ENCODE data around the gene SHISAL1.
A peak's percentile ranks its signal among the peaks of the same experiment; 100 is the strongest.

The SHISAL1 gene

DNA sequence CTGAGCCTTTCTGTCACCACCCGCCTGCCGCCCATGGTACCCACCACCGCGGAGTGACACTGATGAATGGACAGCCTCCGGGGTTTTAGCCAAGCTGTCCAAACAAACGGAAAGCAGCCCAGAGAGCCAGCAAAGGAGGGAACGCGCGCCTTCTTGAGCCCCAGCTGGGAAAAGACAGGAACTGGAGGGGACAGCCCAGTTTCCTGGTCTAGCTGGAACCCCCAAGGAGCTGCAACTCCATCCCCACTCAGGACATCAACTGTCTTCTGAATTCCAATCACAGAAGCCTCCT lies 33.7 kb downstream of the SHISAL1 start:
- H3K4me3 Mint-ChIP-seq: no peak overlapping the region
- peaks cover 73% of the 10 kb centered on the region for H3K4me1 Mint-ChIP-seq
- peak overlapping the region; percentile 51 for H3K27ac Mint-ChIP-seq
- no peaks in the 10 kb centered on the region for H3K36me3 Mint-ChIP-seq (ENCODE audit: low read depth)
- H3K27me3 Mint-ChIP-seq (ENCODE audit: low read depth, poor library complexity): peaks cover 19% of the 10 kb centered on the region
- no peaks in the 10 kb centered on the region for H3K9me3 Mint-ChIP-seq
- TF ChIP-seq, protein P1, sequence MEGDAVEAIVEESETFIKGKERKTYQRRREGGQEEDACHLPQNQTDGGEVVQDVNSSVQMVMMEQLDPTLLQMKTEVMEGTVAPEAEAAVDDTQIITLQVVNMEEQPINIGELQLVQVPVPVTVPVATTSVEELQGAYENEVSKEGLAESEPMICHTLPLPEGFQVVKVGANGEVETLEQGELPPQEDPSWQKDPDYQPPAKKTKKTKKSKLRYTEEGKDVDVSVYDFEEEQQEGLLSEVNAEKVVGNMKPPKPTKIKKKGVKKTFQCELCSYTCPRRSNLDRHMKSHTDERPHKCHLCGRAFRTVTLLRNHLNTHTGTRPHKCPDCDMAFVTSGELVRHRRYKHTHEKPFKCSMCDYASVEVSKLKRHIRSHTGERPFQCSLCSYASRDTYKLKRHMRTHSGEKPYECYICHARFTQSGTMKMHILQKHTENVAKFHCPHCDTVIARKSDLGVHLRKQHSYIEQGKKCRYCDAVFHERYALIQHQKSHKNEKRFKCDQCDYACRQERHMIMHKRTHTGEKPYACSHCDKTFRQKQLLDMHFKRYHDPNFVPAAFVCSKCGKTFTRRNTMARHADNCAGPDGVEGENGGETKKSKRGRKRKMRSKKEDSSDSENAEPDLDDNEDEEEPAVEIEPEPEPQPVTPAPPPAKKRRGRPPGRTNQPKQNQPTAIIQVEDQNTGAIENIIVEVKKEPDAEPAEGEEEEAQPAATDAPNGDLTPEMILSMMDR (IDR thresholded peaks at IDR 0.05): no peak
- DNase-seq: peak; percentile 32

GRCh38 chr22:44278243-44279068 lies 34.3 kb downstream of the SHISAL1 start:
- Mint-ChIP-seq H3K4me1 (peaks cover 76% of the 10 kb centered on the region), H3K36me3 (ENCODE audit: low read depth) (no peaks in the 10 kb centered on the region), H3K9me3 (no peaks in the 10 kb centered on the region), H3K4me3 (no peak overlapping the region), H3K27ac (peak overlapping the region; percentile 89), H3K27me3 (ENCODE audit: low read depth, poor library complexity) (peaks cover 19% of the 10 kb centered on the region)
- TF ChIP-seq, protein P1 (IDR thresholded peaks at IDR 0.05): no peak
- DNase-seq: no peak

GRCh38 chr22:44277386-44278135 lies 35.2 kb downstream of the SHISAL1 start:
- H3K9me3 Mint-ChIP-seq: no peaks in the 10 kb centered on the region
- peaks cover 76% of the 10 kb centered on the region for H3K4me1 Mint-ChIP-seq
- DNase-seq: no peak
- H3K27me3 Mint-ChIP-seq (ENCODE audit: low read depth, poor library complexity): peaks cover 13% of the 10 kb centered on the region
- H3K36me3 Mint-ChIP-seq (ENCODE audit: low read depth): no peaks in the 10 kb centered on the region
- TF ChIP-seq, protein P1 (IDR thresholded peaks at IDR 0.05): no peak
- H3K27ac Mint-ChIP-seq: no peak overlapping the region
- H3K4me3 Mint-ChIP-seq: no peak overlapping the region

DNA sequence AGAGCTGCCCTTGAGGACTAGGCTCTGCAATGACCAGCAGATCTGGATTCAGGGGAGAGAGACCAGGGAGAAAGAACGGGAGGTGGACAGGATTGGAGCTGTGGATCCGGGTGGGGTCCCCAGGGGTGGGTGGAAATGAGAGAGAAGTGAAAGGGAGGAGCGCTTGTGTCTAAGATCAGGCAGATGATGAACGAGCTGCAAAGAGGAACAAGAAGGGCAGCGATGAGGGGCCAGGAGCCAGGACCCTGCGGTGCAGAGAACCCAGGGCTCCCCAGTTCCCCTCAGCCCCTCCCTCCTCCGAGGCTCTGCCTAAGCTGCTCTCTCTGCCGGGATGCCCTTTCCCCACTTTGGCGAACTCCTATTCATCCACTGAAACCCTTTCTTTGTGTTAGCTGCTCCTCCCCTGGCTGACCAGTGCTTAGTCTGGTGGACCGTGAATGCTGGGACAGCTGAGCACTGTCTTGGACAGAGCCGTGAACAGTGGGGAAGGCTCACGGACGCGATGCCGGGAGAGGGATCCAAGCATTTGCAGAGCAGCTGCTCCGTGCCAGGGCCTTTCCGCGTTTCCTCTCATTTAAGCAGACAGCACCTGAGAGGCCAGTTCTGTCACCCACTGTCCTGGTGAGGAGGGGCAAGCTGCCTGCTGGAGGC lies 35.9 kb downstream of the SHISAL1 start:
- Mint-ChIP-seq H3K36me3 (ENCODE audit: low read depth) (no peaks in the 10 kb centered on the region), H3K4me3 (no peak overlapping the region), H3K27ac (peak overlapping the region; percentile 39), H3K4me1 (peaks cover 80% of the 10 kb centered on the region), H3K9me3 (no peaks in the 10 kb centered on the region), H3K27me3 (ENCODE audit: low read depth, poor library complexity) (peaks cover 13% of the 10 kb centered on the region)
- DNase-seq: no peak
- TF ChIP-seq, protein P1 (IDR thresholded peaks at IDR 0.05): no peak

GRCh38 chr22:44276041-44276440 lies 36.7 kb downstream of the SHISAL1 start:
- TF ChIP-seq, protein P1 (IDR thresholded peaks at IDR 0.05): no peak
- H3K4me1 Mint-ChIP-seq: peaks cover 76% of the 10 kb centered on the region
- peaks cover 9% of the 10 kb centered on the region for H3K27me3 Mint-ChIP-seq (ENCODE audit: low read depth, poor library complexity)
- H3K27ac Mint-ChIP-seq: no peak overlapping the region
- H3K4me3 Mint-ChIP-seq: no peak overlapping the region
- no peak for DNase-seq
- H3K9me3 Mint-ChIP-seq: no peaks in the 10 kb centered on the region
- H3K36me3 Mint-ChIP-seq (ENCODE audit: low read depth): no peaks in the 10 kb centered on the region

All from nephron progenitor cell (in vitro differentiated cells).